MCF 10A (cell line): Measurements from ENCODE around the gene LOXL4. TPM values are rescaled to one million over a fixed set of nuclear protein-coding genes. Genes with fewer than 3 reads are reported as not detected.

Experiments
- BruUV-seq: library from RNA; stranded (reverse); fragments of 400-500 nt; replicated peaks from 2 replicates; lab custom pipeline; 2021; lab: Mats Ljungman, UMichigan
- CTCF ChIA-PET: fragments of 300-600 bp; sonication (Branson Sonifier 250); formaldehyde crosslinking; extraction: SDS; loops from one replicate; lab custom pipeline; 2021; ENCODE audit warnings: antibody characterized with exemption, inconsistent platforms; lab: Yijun Ruan, JAX
- POLR2A ChIA-PET: fragments of 300-600, 350-650 bp; sonication (Branson Sonifier 250); formaldehyde crosslinking; extraction: SDS; loops from one replicate; lab custom pipeline; 2020; ENCODE audit warnings: antibody characterized with exemption, inconsistent platforms; lab: Yijun Ruan, JAX
- DNase-seq: peaks from one replicate; pipeline ENCODE4 v3.0.0-alpha.2; 2018; ENCODE audit not compliant: unreplicated experiment
- H3K27ac Mint-ChIP-seq: one replicate; pipeline ENCODE4 v1.8.0; 2022; ENCODE audit warnings: mild to moderate bottlenecking, low read depth, mixed read lengths; ENCODE audit not compliant: unreplicated experiment
- H3K27me3 Mint-ChIP-seq: one replicate; pipeline ENCODE4 v1.8.0; 2022; ENCODE audit warnings: mixed read lengths; ENCODE audit not compliant: insufficient read depth, unreplicated experiment
- H3K36me3 Mint-ChIP-seq: one replicate; pipeline ENCODE4 v1.8.0; 2022; ENCODE audit warnings: mild to moderate bottlenecking, moderate library complexity, mixed read lengths; ENCODE audit not compliant: insufficient read depth, unreplicated experiment
- H3K4me1 Mint-ChIP-seq: one replicate; pipeline ENCODE4 v1.8.0; 2022; ENCODE audit warnings: mixed read lengths; ENCODE audit not compliant: insufficient read depth, unreplicated experiment
- H3K4me3 Mint-ChIP-seq: one replicate; pipeline ENCODE4 v1.8.0; 2022; ENCODE audit warnings: mild to moderate bottlenecking, moderate library complexity, mixed read lengths; ENCODE audit not compliant: unreplicated experiment
- H3K9me3 Mint-ChIP-seq: one replicate; pipeline ENCODE4 v1.8.0; 2022; ENCODE audit warnings: mixed read lengths; ENCODE audit not compliant: unreplicated experiment
- intact Hi-C: fragments of 100-400 bp; cut with micrococcal nuclease; formaldehyde crosslinking; loops from 2 replicates; pipeline ENCODE4 v1.14.1; 2022
- total RNA-seq: library from RNA; stranded (reverse); gene quantifications from 2 replicates; pipeline ENCODE4 v1.2.3, GENCODE V29; 2022
- TF ChIP-seq, protein P1 (sequence below): fragments of 200-600 bp; IDR thresholded peaks from one replicate; pipeline ENCODE4 v1.8.0; 2022; ENCODE audit warnings: antibody characterized with exemption, mild to moderate bottlenecking; ENCODE audit not compliant: unreplicated experiment

The LOXL4 gene
- total RNA-seq, 1 experiment from 2014 or later: not detected

GRCh38 chr10:98246911-98247805, 20.8 kb downstream of the LOXL4 start:
- intact Hi-C loops: no loop called here
- POLR2A ChIA-PET: interaction anchor here (1.2 to 1.3 kb wide), 2 partner anchors 9 to 14 kb away, joined by 3 to 4 read pairs; no protein-coding TSS in a partner anchor

GRCh38 chr10:98244586-98244985, 23.4 kb downstream of the LOXL4 start:
- no TSS peak for BruUV-seq
- Mint-ChIP-seq H3K4me3 (no peak overlapping the region), H3K27ac (no peak overlapping the region), H3K36me3 (peaks cover 51% of the 10 kb centered on the region), H3K4me1 (no peaks in the 10 kb centered on the region), H3K27me3 (no peaks in the 10 kb centered on the region), H3K9me3 (no peaks in the 10 kb centered on the region)
- CTCF ChIA-PET: interaction anchor here (1.0 to 8.7 kb wide), 3 partner anchors 18 to 65 kb away, joined by 3 to 52 read pairs (median 3); no protein-coding TSS in a partner anchor
- TF ChIP-seq, protein P1, sequence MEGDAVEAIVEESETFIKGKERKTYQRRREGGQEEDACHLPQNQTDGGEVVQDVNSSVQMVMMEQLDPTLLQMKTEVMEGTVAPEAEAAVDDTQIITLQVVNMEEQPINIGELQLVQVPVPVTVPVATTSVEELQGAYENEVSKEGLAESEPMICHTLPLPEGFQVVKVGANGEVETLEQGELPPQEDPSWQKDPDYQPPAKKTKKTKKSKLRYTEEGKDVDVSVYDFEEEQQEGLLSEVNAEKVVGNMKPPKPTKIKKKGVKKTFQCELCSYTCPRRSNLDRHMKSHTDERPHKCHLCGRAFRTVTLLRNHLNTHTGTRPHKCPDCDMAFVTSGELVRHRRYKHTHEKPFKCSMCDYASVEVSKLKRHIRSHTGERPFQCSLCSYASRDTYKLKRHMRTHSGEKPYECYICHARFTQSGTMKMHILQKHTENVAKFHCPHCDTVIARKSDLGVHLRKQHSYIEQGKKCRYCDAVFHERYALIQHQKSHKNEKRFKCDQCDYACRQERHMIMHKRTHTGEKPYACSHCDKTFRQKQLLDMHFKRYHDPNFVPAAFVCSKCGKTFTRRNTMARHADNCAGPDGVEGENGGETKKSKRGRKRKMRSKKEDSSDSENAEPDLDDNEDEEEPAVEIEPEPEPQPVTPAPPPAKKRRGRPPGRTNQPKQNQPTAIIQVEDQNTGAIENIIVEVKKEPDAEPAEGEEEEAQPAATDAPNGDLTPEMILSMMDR: no peak
- intact Hi-C loops: no loop called here
- POLR2A ChIA-PET: no interaction called here
- no peak for DNase-seq

More at GRCh38 chr10:98246911-98247805, 20.8 kb downstream of the LOXL4 start:
- no peak for DNase-seq
- Mint-ChIP-seq H3K36me3 (peaks cover 43% of the 10 kb centered on the region), H3K4me1 (no peaks in the 10 kb centered on the region), H3K4me3 (no peak overlapping the region), H3K9me3 (no peaks in the 10 kb centered on the region), H3K27ac (no peak overlapping the region), H3K27me3 (no peaks in the 10 kb centered on the region)
- BruUV-seq: no TSS peak
- TF ChIP-seq, protein P1: no peak
- CTCF ChIA-PET: interaction anchor here (0.6 to 8.7 kb wide), 6 partner anchors 14 to 1033 kb away, joined by 3 to 52 read pairs (median 3); no protein-coding TSS in a partner anchor

DNA sequence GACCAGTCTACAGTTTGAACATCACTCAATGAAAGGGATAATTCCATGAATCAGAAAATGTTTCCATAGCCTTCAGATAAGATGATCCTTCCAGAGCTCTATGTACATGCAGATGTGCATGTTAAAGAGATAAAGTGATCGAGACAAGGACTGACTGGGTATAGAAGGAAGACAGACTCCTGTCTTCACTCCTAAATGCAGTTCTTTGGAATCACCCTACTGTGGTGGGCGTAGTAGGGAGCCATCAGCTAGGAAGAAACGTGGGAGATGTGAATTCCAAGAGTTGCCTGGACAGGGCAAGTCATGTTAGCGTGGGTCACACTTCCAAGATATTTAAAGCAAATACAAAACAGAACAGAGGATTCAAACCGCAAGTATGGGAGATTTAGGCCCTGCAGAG, 23.9 kb downstream of the LOXL4 start:
- intact Hi-C loops: no loop called here
- DNase-seq: no peak
- Mint-ChIP-seq H3K27ac (no peak overlapping the region), H3K9me3 (no peaks in the 10 kb centered on the region), H3K27me3 (no peaks in the 10 kb centered on the region), H3K4me3 (no peak overlapping the region), H3K36me3 (peaks cover 52% of the 10 kb centered on the region), H3K4me1 (no peaks in the 10 kb centered on the region)
- POLR2A ChIA-PET: no interaction called here
- CTCF ChIA-PET: interaction anchor here (1.5 to 8.7 kb wide), 2 partner anchors 19 to 66 kb away, joined by 3 to 52 read pairs; no protein-coding TSS in a partner anchor
- TF ChIP-seq, protein P1: no peak
- TSS peak; percentile 40 for BruUV-seq

GRCh38 chr10:98242823-98243222, 25.2 kb downstream of the LOXL4 start:
- H3K36me3 Mint-ChIP-seq: peaks cover 48% of the 10 kb centered on the region
- TF ChIP-seq, protein P1: peak; percentile 40
- DNase-seq: no peak
- no peak overlapping the region for H3K4me3 Mint-ChIP-seq
- intact Hi-C loops: loop anchor here (1.0 kb wide), 1 partner anchor 66 kb away; no protein-coding TSS in a partner anchor
- no TSS peak for BruUV-seq
- no peaks in the 10 kb centered on the region for H3K27me3 Mint-ChIP-seq
- CTCF ChIA-PET: interaction anchor here (0.6 to 8.7 kb wide), 11 partner anchors 23 to 1044 kb away, joined by 3 to 52 read pairs (median 4); no protein-coding TSS in a partner anchor
- no peaks in the 10 kb centered on the region for H3K9me3 Mint-ChIP-seq
- H3K4me1 Mint-ChIP-seq: no peaks in the 10 kb centered on the region
- POLR2A ChIA-PET: interaction anchor here (0.6 kb wide), 1 partner anchor 1413 kb away, joined by 3 read pairs; no protein-coding TSS in a partner anchor
- peak overlapping the region; percentile 5 for H3K27ac Mint-ChIP-seq
